Mucosa of descending colon (tissue), 3 donors: ENCODE measurements around the gene DCK. TPM values are rescaled to one million over a fixed set of nuclear protein-coding genes. Genes with fewer than 3 reads are reported as not detected.

ENCODE experiments used
- ATAC-seq: fragments of 200-7000 bp; cut with Tn5 transposase; one replicate; pipeline ENCODE4 v1.9.1; 2020; ENCODE audit warnings: mild to moderate bottlenecking, moderate library complexity
- DNase-seq, 3 donors: peaks; one replicate each; pipeline ENCODE4 v3.0.0-alpha.2; 2020
- H3K36me3 ChIP-seq: fragments of 200-600 bp; one replicate; pipeline ENCODE4 v1.8.0; 2021; ENCODE audit warnings: low read depth, mild to moderate bottlenecking
- H3K4me1 ChIP-seq: fragments of 200-600 bp; one replicate; pipeline ENCODE4 v1.8.0; 2021; ENCODE audit warnings: low read depth, mild to moderate bottlenecking
- H3K4me3 ChIP-seq: fragments of 200-600 bp; one replicate; pipeline ENCODE4 v1.8.0; 2021; ENCODE audit warnings: mild to moderate bottlenecking
- H3K9me3 ChIP-seq: fragments of 200-600 bp; one replicate; pipeline ENCODE4 v1.8.0; 2021; ENCODE audit warnings: mild to moderate bottlenecking
- intact Hi-C, 2 donors: fragments of 100-400 bp; cut with DNase I in 1 of 2; cut with micrococcal nuclease in 1 of 2; formaldehyde crosslinking; loops; one replicate each; pipeline versions ENCODE4 v1.11.0 to v1.11.1; 2022; cut with DNase I, micrococcal nuclease
- long read RNA-seq, 2 donors: library from polyadenylated mRNA; unstranded; transcript quantifications; one replicate each; pipeline ENCODE4 v2.0.0, GENCODE V29; 2019 to 2021
- total RNA-seq, 3 donors: library from RNA; stranded (reverse); fragmentation: NEBNext Ultra II Directional in 2 of 3; extraction: Animal tissue kit (Norgen Biotek cat#: 25700) in 2 of 3; gene quantifications; one replicate each; pipeline versions ENCODE4 v1.2.1 to v1.2.4, GENCODE V29; 2021 to 2023
- TF ChIP-seq, protein P1 (sequence below): fragments of 200-600 bp; IDR thresholded peaks from one replicate; pipeline ENCODE4 v1.8.0; 2022; ENCODE audit warnings: antibody characterized with exemption, mild to moderate bottlenecking
- donor health status: DM: no; HTN: no; CAD: no; lungs with moderate emphysema.
- donor health status: DM: no; HTN: no; CAD: no.
- donor health status: DM: no; HTN: yes; CAD: no.

DCK gene
- 10 to 100 TPM in 2 of 3 donors, 1 to 10 TPM in 1; 9.5 to 16.9 (median 11.1) TPM for total RNA-seq
- long read RNA-seq, donor 1, transcript DCK-201 (7 exons, 2,716 nt), result major isoform, 41 of 46 reads
- long read RNA-seq, donor 1, partial matches to known transcripts, result 1 of 46 reads
- long read RNA-seq, donor 1, other reads (novel, unspliced or antisense), result 1 of 46 reads
- long read RNA-seq, donor 2, transcript DCK-201 (7 exons, 2,716 nt), result major isoform, 13 of 14 reads
- long read RNA-seq, donor 2, partial matches to known transcripts, result 1 of 14 reads
- long read RNA-seq, donor 2, other reads (novel, unspliced or antisense), result 0 of 14 reads

DNA sequence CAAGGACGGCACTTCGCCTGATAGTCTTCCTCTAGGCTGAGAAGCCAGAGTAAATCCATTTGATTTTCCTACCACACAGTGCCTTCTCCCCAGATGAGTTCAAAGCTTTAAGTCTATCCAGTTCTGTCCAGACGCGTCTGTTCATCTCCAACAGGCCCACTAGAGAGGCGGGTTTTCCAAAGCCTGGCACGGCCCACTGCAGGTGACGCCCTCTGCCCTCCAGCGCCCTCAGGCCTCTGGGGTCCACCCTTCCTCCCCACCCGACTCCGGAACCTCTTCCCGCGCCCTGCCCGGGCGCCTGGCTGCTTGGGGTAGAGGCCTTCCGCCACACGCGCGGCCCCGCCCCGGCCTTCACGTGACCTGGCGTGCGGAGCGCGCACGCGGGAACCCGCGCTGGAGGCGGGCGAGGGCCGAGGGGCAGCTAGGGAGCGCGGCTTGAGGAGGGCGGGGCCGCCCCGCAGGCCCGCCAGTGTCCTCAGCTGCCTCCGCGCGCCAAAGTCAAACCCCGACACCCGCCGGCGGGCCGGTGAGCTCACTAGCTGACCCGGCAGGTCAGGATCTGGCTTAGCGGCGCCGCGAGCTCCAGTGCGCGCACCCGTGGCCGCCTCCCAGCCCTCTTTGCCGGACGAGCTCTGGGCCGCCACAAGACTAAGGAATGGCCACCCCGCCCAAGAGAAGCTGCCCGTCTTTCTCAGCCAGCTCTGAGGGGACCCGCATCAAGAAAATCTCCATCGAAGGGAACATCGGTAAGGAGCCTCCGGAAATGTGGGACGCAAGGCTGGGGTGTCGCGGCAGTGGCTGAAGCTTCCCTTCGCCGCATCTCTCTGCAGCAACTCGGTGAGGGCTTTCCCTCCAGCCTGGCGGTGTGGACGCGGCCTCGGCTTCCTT is at the start of gene DCK:
TSS of gene DCK (plus strand) at position 469 of the 888 bp plus-strand sequence. CDS start at position 656, 187 bp downstream.
- DNase-seq, result peak; percentile 94 to 96 (median 95)
- ATAC-seq, result peak; percentile 97
- peaks cover 12% of the 10 kb centered on the region for H3K4me1 ChIP-seq
- H3K4me3 ChIP-seq, result peak within 1 kb of the TSS; percentile 72
- intact Hi-C loops, result loop anchor here in 1 of 2 donors (10.0 kb wide), 1 partner anchor 169 kb away; no protein-coding TSS in a partner anchor
- H3K9me3 ChIP-seq, result no peaks in the 10 kb centered on the region
- no peaks in the 10 kb centered on the region for H3K36me3 ChIP-seq
- TF ChIP-seq, protein P1, sequence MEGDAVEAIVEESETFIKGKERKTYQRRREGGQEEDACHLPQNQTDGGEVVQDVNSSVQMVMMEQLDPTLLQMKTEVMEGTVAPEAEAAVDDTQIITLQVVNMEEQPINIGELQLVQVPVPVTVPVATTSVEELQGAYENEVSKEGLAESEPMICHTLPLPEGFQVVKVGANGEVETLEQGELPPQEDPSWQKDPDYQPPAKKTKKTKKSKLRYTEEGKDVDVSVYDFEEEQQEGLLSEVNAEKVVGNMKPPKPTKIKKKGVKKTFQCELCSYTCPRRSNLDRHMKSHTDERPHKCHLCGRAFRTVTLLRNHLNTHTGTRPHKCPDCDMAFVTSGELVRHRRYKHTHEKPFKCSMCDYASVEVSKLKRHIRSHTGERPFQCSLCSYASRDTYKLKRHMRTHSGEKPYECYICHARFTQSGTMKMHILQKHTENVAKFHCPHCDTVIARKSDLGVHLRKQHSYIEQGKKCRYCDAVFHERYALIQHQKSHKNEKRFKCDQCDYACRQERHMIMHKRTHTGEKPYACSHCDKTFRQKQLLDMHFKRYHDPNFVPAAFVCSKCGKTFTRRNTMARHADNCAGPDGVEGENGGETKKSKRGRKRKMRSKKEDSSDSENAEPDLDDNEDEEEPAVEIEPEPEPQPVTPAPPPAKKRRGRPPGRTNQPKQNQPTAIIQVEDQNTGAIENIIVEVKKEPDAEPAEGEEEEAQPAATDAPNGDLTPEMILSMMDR, result no peak

DNA sequence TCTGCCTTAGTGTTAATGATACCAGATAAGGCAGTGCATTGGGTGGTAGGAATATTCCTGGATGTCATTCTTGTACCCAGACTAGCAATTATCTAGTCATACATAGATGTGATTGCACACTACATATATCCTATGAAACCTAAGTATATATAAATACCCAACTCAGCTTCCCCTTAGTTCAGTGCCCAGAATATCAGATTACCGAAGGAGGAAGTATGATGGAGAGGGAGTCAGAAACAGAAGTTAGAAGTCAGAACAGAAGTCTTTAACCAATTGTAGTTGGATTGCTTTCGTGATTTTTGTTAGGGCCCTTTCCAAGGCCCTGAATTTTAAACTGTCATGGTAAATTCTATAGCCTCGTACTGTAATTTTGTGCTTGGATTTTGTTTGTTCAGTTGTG is 48.4 kb upstream of the DCK start:
- intact Hi-C loops, result no loop called here

DNA sequence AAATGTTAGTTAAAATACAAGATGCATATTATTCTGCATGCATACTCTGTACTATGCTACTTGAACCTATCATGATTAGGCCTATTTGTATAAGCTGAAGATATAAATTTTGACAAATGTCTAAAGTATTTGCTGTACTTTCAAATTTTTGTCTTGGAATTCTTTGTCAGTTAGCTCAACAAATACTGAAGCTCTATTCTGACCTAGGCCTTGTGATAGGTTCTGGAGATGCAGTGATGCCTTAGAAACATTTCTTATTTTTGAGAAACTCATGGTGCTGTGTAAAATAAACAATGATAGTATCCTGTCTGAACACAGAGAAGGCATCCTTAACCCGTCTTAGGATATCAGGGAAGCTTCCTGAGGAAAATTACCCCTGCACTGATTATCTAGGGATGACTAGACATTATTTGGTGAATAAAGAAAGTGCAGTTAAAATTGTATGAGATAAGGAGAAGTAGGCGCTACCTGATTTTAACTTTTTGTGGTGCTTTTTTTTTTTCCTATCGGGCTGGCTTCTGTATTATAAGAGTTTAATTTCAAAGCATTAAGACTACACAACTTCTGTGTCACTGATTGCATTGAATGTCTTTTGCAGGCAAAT is 47.9 kb upstream of the DCK start:
- Histone ChIP-seq H3K4me1 (no peaks in the 10 kb centered on the region), H3K4me3 (no peak overlapping the region), H3K9me3 (no peaks in the 10 kb centered on the region), H3K36me3 (no peaks in the 10 kb centered on the region)
- DNase-seq (no peak), ATAC-seq (no peak)
- TF ChIP-seq, protein P1, result no peak
- intact Hi-C loops, result no loop called here

More for the DNA sequence above, 48.4 kb upstream of the DCK start:
- H3K4me1 ChIP-seq, result no peaks in the 10 kb centered on the region
- H3K9me3 ChIP-seq, result no peaks in the 10 kb centered on the region
- DNase-seq (no peak), ATAC-seq (no peak)
- no peak overlapping the region for H3K4me3 ChIP-seq
- TF ChIP-seq, protein P1, result no peak
- H3K36me3 ChIP-seq, result no peaks in the 10 kb centered on the region

DNA sequence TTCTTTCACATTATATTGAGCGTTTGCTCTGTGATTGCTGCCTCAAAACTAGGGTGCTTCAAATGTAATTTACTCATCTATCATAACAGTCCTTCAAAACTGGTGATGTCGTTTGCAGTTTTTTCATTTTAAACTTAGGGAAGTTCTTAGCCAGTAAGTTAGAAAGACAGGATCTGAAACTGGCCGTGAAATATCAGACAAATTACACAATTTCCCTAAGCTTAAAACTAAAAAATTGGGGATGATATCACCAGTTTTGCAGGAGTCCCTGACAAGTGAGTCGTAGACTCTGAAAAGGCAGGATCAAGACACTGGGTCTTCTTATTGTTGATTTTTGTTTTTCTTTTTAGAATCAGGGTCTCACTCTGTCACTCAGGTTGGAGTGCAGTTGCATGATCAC is 46.5 kb upstream of the DCK start:
- H3K4me1 ChIP-seq, result no peaks in the 10 kb centered on the region
- H3K4me3 ChIP-seq, result no peak overlapping the region
- intact Hi-C loops, result no loop called here
- H3K9me3 ChIP-seq, result no peaks in the 10 kb centered on the region
- no peak for ATAC-seq
- H3K36me3 ChIP-seq, result no peaks in the 10 kb centered on the region
- DNase-seq, result no peak
- TF ChIP-seq, protein P1, result no peak

DNA sequence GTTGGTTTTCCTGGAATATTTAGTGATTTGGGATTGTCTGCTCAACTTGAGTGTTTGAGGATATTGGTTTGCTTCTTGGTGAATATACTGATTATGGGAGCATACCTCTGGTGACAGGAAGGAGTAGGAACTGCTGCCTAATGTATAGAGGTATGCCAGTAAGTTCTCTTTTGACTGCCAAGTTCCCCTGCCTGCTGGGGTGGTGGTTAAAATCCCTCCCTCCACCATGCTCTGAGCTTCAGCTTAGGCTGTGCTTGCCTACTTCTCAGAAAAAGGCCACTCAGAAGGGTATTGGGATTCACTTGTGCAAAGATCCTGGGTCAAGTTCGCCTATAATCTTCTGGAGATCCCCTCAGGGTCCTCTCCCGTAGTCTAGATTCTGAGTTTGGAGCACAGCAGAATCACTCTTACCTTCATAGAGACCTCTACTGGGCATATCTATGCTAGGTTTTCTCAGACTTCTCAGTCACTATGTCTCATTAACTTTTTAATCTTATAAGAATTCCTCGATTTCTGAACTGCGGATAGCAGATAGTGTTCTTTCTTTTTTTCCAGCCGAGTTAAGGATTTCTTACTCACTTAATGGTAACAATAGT is 44.7 kb upstream of the DCK start:
- Histone ChIP-seq H3K4me3 (no peak overlapping the region), H3K4me1 (no peaks in the 10 kb centered on the region), H3K36me3 (no peaks in the 10 kb centered on the region), H3K9me3 (no peaks in the 10 kb centered on the region)
- TF ChIP-seq, protein P1, result no peak
- DNase-seq, result no peak
- ATAC-seq, result peak; percentile 11
- intact Hi-C loops, result no loop called here
